HepG2 (cell line): ENCODE results near the gene PIEZO1. TPM values are rescaled to one million over a fixed set of nuclear protein-coding genes. Genes with fewer than 3 reads are reported as not detected.

ENCODE experiments used
- ARNTL ChIP-seq: sonication (generic); formaldehyde crosslinking; IDR thresholded peaks from 2 replicates; pipeline ENCODE4 v1.4.0; 2020; ENCODE audit warnings: mild to moderate bottlenecking, missing genetic modification reagents
- CAMTA2 ChIP-seq: sonication (generic); formaldehyde crosslinking; IDR thresholded peaks from 2 replicates; pipeline ENCODE4 v1.4.0; 2020; ENCODE audit warnings: mild to moderate bottlenecking, missing genetic modification reagents, borderline replicate concordance
- CCAR2 ChIP-seq: fragments of 200-400 bp; formaldehyde crosslinking; optimal IDR thresholded peaks from 2 replicates; pipeline ENCODE3; 2018; ENCODE audit warnings: low read depth, mild to moderate bottlenecking, low read length, moderate library complexity
- ETV5 ChIP-seq: IDR thresholded peaks from 2 replicates; pipeline ENCODE4 v1.6.1; 2018; ENCODE audit warnings: missing biosample characterization, missing genetic modification reagents, inconsistent platforms, borderline replicate concordance
- GABPB1 ChIP-seq: IDR thresholded peaks from 2 replicates; pipeline ENCODE4 v1.6.1; 2016; ENCODE audit warnings: mild to moderate bottlenecking, missing genetic modification reagents, moderate library complexity, missing compliant biosample characterization
- IKZF1 ChIP-seq: fragments of 450-650 bp; IDR thresholded peaks from 2 replicates; pipeline ENCODE4 v1.7.1; 2016
- MEIS2 ChIP-seq: sonication (generic); formaldehyde crosslinking; IDR thresholded peaks from 2 replicates; pipeline ENCODE4 v1.9.0; 2021; ENCODE audit warnings: mild to moderate bottlenecking, missing genetic modification reagents
- MLLT10 ChIP-seq: sonication (generic); formaldehyde crosslinking; IDR thresholded peaks from 2 replicates; pipeline ENCODE4 v1.4.0; 2020; ENCODE audit warnings: missing genetic modification reagents
- MTA1 ChIP-seq: sonication (generic); formaldehyde crosslinking; IDR thresholded peaks from 2 replicates; pipeline ENCODE4 v1.4.0; 2020; ENCODE audit warnings: missing genetic modification reagents, mild to moderate bottlenecking, borderline replicate concordance
- SALL1 ChIP-seq: sonication (generic); formaldehyde crosslinking; IDR thresholded peaks from 2 replicates; pipeline ENCODE4 v1.8.0; 2022; ENCODE audit warnings: mild to moderate bottlenecking, missing genetic modification reagents
- SIN3A ChIP-seq: IDR thresholded peaks from 2 replicates; pipeline ENCODE4 v1.6.1; 2011; ENCODE audit warnings: low read depth, mild to moderate bottlenecking, control low read depth, low read length, borderline replicate concordance
- SMC3 ChIP-seq: IDR thresholded peaks from 2 replicates; pipeline ENCODE4 v1.6.1; 2011; ENCODE audit warnings: low read length, improper control_type of control experiment
- TOPORS ChIP-seq: sonication (generic); formaldehyde crosslinking; IDR thresholded peaks from 2 replicates; pipeline ENCODE4 v1.8.0; 2023; ENCODE audit warnings: mild to moderate bottlenecking, missing genetic modification reagents
- YEATS4 ChIP-seq: sonication (generic); formaldehyde crosslinking; IDR thresholded peaks from 2 replicates; pipeline ENCODE4 v1.4.0; 2020; ENCODE audit warnings: missing genetic modification reagents, borderline replicate concordance
- ZNF10 ChIP-seq: sonication (generic); formaldehyde crosslinking; IDR thresholded peaks from 2 replicates; pipeline ENCODE4 v1.4.0; 2020; ENCODE audit warnings: mild to moderate bottlenecking, low read depth, missing genetic modification reagents, borderline replicate concordance
- ZNF138 ChIP-seq: sonication (generic); formaldehyde crosslinking; IDR thresholded peaks from 2 replicates; pipeline ENCODE4 v1.5.0; 2020; ENCODE audit warnings: mild to moderate bottlenecking, low read depth, missing genetic modification reagents
- ZNF224 ChIP-seq: sonication (generic); formaldehyde crosslinking; IDR thresholded peaks from 2 replicates; pipeline ENCODE4 v1.5.0; 2020; ENCODE audit warnings: mild to moderate bottlenecking, missing genetic modification reagents
- ZNF567 ChIP-seq: sonication (generic); formaldehyde crosslinking; IDR thresholded peaks from 2 replicates; pipeline ENCODE4 v1.8.1; 2023; ENCODE audit warnings: mild to moderate bottlenecking, missing genetic modification reagents, borderline replicate concordance
- ZNF569 ChIP-seq: sonication (generic); formaldehyde crosslinking; IDR thresholded peaks from 2 replicates; pipeline ENCODE4 v1.5.0; 2020; ENCODE audit warnings: mild to moderate bottlenecking, missing genetic modification reagents, moderate library complexity, borderline replicate concordance
- ZNF607 ChIP-seq: sonication (generic); formaldehyde crosslinking; IDR thresholded peaks from 2 replicates; pipeline ENCODE4 v1.5.1; 2020; ENCODE audit warnings: missing genetic modification reagents, mild to moderate bottlenecking, borderline replicate concordance
- ZSCAN12 ChIP-seq: sonication (generic); formaldehyde crosslinking; IDR thresholded peaks from 2 replicates; pipeline ENCODE4 v1.9.0; 2021; ENCODE audit warnings: mild to moderate bottlenecking, missing genetic modification reagents
- ZSCAN21 ChIP-seq: sonication (generic); formaldehyde crosslinking; IDR thresholded peaks from 2 replicates; pipeline ENCODE4 v1.8.0; 2022; ENCODE audit warnings: mild to moderate bottlenecking, missing genetic modification reagents, moderate library complexity, borderline replicate concordance
- polyA plus RNA-seq, 8 experiments: library from polyadenylated mRNA; depleted of rRNA in 3 of 8; stranded (reverse) in 7 of 8; unstranded in 1 of 8; fragments of >200 nt; fragmentation: Illumina TruSeq in 4 of 8; extraction: Trizol in 4 of 8; gene quantifications; 2 replicates each; pipeline versions ENCODE4 v1.2.1 to v1.2.3, GENCODE V29; 2011 to 2016; ENCODE audit warnings: low read depth in 4 of 8, missing spikeins in 1 of 8, mixed read lengths in 1 of 8; ENCODE audit not compliant: insufficient read depth in 1 of 8
- total RNA-seq, 5 experiments: library from RNA; depleted of rRNA; stranded (reverse); fragments of >200 nt; fragmentation: Illumina TruSeq; extraction: Trizol; gene quantifications; 2 replicates each; pipeline ENCODE4 v1.2.3, GENCODE V29; 2016; ENCODE audit warnings: low read depth in 1 of 5
- TF ChIP-seq, protein P1 (sequence below): sonication (generic); formaldehyde crosslinking; IDR thresholded peaks from 2 replicates; pipeline ENCODE4 v1.4.0; 2020; ENCODE audit warnings: mild to moderate bottlenecking, missing genetic modification reagents
- TF ChIP-seq, protein P2 (sequence below): sonication (generic); formaldehyde crosslinking; IDR thresholded peaks from 2 replicates; pipeline ENCODE4 v1.8.0; 2023; ENCODE audit warnings: mild to moderate bottlenecking, missing genetic modification reagents
- TF ChIP-seq, protein P3 (sequence below): sonication (generic); formaldehyde crosslinking; IDR thresholded peaks from 2 replicates; pipeline ENCODE4 v1.9.0; 2021; ENCODE audit warnings: missing genetic modification reagents, borderline replicate concordance

Gene PIEZO1
- total and polyA plus RNA-seq, 2 of the 13 experiments (the other 11 are each of a cell fraction or from before 2014, with no cell fraction given) = 67.9 to 85.0 TPM

DNA sequence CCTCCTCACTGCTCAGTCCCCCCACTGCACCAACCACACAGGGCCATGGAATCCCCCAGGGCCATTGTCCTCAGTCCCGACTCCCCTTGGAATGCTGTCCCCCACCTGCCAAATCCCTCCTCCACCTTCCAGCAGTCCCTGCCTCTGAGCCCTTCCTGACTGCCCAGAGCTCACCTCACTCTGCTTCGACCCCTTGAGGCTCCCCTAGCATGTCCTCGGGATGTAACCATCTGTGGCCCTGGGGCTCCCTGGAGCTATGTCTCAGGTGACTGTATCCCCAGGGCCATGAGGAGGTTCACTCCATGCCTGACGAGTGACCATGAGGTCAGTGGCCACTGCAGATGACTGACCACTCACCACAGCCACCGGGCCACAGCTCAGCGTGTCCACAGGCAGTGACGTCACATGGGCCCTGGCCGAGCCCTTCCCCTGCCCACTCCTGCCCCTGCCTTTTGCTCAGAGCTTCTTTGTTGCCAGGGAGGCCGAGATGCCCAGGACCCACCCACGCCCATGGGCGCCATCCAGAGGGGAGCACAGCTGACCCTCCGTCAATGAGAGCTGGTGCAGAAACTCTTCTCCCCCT, 7.7 kb upstream of the PIEZO1 start (continued):
- TF ChIP-seq, protein P1, sequence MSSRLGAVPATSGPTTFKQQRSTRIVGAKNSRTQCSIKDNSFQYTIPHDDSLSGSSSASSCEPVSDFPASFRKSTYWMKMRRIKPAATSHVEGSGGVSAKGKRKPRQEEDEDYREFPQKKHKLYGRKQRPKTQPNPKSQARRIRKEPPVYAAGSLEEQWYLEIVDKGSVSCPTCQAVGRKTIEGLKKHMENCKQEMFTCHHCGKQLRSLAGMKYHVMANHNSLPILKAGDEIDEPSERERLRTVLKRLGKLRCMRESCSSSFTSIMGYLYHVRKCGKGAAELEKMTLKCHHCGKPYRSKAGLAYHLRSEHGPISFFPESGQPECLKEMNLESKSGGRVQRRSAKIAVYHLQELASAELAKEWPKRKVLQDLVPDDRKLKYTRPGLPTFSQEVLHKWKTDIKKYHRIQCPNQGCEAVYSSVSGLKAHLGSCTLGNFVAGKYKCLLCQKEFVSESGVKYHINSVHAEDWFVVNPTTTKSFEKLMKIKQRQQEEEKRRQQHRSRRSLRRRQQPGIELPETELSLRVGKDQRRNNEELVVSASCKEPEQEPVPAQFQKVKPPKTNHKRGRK (CRISPR knock-in tag) = no peak
- TF ChIP-seq CCAR2 (no peak), MEIS2 (CRISPR knock-in tag) (peak; percentile 60; the same call in 1 of the 2 replicates), MLLT10 (CRISPR knock-in tag) (no peak), ZNF138 (peak; percentile 70; the same call in 1 of the 2 replicates), YEATS4 (CRISPR knock-in tag) (no peak), ZNF567 (CRISPR knock-in tag) (no peak), ARNTL (CRISPR knock-in tag) (no peak), ZNF607 (CRISPR knock-in tag) (no peak), MTA1 (CRISPR knock-in tag) (no peak), TOPORS (CRISPR knock-in tag) (no peak), ZNF569 (CRISPR knock-in tag) (no peak), GABPB1 (CRISPR knock-in tag) (0 out of 2 replicates have a peak, but pooled peaks have one; percentile 6), ZNF224 (no peak), SMC3 (no peak), ZSCAN12 (CRISPR knock-in tag) (no peak), CAMTA2 (CRISPR knock-in tag) (peak; percentile 62; the same call in 1 of the 2 replicates), IKZF1 (no peak), SALL1 (CRISPR knock-in tag) (peak; percentile 33; the same call in 1 of the 2 replicates), SIN3A (no peak), ZSCAN21 (no peak), ZNF10 (CRISPR knock-in tag) (no peak), ETV5 (CRISPR knock-in tag) (no peak)
- TF ChIP-seq, protein P2, sequence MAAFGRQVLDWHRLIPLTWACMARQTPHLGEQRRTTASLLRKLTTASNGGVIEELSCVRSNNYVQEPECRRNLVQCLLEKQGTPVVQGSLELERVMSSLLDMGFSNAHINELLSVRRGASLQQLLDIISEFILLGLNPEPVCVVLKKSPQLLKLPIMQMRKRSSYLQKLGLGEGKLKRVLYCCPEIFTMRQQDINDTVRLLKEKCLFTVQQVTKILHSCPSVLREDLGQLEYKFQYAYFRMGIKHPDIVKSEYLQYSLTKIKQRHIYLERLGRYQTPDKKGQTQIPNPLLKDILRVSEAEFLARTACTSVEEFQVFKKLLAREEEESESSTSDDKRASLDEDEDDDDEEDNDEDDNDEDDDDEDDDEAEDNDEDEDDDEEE = 0 out of 2 replicates have a peak, but pooled peaks have one; percentile 19
- TF ChIP-seq, protein P3, sequence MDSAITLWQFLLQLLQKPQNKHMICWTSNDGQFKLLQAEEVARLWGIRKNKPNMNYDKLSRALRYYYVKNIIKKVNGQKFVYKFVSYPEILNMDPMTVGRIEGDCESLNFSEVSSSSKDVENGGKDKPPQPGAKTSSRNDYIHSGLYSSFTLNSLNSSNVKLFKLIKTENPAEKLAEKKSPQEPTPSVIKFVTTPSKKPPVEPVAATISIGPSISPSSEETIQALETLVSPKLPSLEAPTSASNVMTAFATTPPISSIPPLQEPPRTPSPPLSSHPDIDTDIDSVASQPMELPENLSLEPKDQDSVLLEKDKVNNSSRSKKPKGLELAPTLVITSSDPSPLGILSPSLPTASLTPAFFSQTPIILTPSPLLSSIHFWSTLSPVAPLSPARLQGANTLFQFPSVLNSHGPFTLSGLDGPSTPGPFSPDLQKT (CRISPR knock-in tag) = no peak
